NCI-H2081 (cell line): ENCODE results near the gene CHCHD6.

ENCODE experiments used
- DNase-seq, 2 experiments: peaks; one replicate each; lab custom pipeline; 2025; lab: John Stamatoyannopoulos, UW

CHCHD6 gene

GRCh38 chr3:126859415-126860246 is 155.6 kb downstream of the CHCHD6 start:
- DNase-seq, result peak in 1 of 2 experiments; percentile 77

- DNase-seq, result peak in 1 of 2 experiments; percentile 56
Measured at GRCh38 chr3:126865736-126866135, 161.7 kb downstream of the CHCHD6 start.

GRCh38 chr3:126866175-126866759 is 162.2 kb downstream of the CHCHD6 start:
- DNase-seq, result no peak

- peak in 1 of 2 experiments; percentile 47 for DNase-seq
Measured at GRCh38 chr3:126867190-126867862, 163.3 kb downstream of the CHCHD6 start.

- DNase-seq, result no peak
Measured at GRCh38 chr3:126867863-126868200, 163.8 kb downstream of the CHCHD6 start.

GRCh38 chr3:126870608-126871210 is 166.7 kb downstream of the CHCHD6 start:
- DNase-seq, result no peak

GRCh38 chr3:126872701-126873342 is 168.8 kb downstream of the CHCHD6 start:
- DNase-seq, result no peak

GRCh38 chr3:126873416-126873815 is 169.4 kb downstream of the CHCHD6 start:
- no peak for DNase-seq

- no peak for DNase-seq
Measured at GRCh38 chr3:126878664-126879063, 174.6 kb downstream of the CHCHD6 start.

- DNase-seq, result no peak
Measured at GRCh38 chr3:126880901-126881300, 176.9 kb downstream of the CHCHD6 start.

GRCh38 chr3:126881861-126882260 is 177.8 kb downstream of the CHCHD6 start:
- DNase-seq, result no peak

GRCh38 chr3:126883241-126883640 is 179.2 kb downstream of the CHCHD6 start:
- DNase-seq, result no peak

- no peak for DNase-seq
Measured at GRCh38 chr3:126885425-126885824, 181.4 kb downstream of the CHCHD6 start.

- DNase-seq, result no peak
Measured at GRCh38 chr3:126886217-126886616, 182.2 kb downstream of the CHCHD6 start.

GRCh38 chr3:126887686-126888085 is 183.6 kb downstream of the CHCHD6 start:
- DNase-seq, result peak in 1 of 2 experiments; percentile 50

GRCh38 chr3:126888186-126888760 is 184.2 kb downstream of the CHCHD6 start:
- peak; percentile 85 to 98 for DNase-seq

- DNase-seq, result peak in 1 of 2 experiments; percentile 28
Measured at GRCh38 chr3:126889276-126890201, 185.5 kb downstream of the CHCHD6 start.

- DNase-seq, result no peak
Measured at GRCh38 chr3:126891141-126891540, 187.1 kb downstream of the CHCHD6 start.

- no peak for DNase-seq
Measured at GRCh38 chr3:126891791-126892190, 187.8 kb downstream of the CHCHD6 start.

GRCh38 chr3:126893651-126894050 is 189.6 kb downstream of the CHCHD6 start:
- no peak for DNase-seq

- DNase-seq, result no peak
Measured at GRCh38 chr3:126894475-126894874, 190.4 kb downstream of the CHCHD6 start.
